PFSK-1 (cell line): ENCODE results near the gene STX5.

Experiments used
- FOXP2 ChIP-seq: optimal IDR thresholded peaks from 2 replicates; pipeline ENCODE3; 2011; ENCODE audit warnings: borderline replicate concordance, control low read depth, inconsistent platforms; ENCODE audit not compliant: insufficient read depth; ENCODE audit errors: extremely low read length, extremely low read depth
- POLR2AphosphoS5 ChIP-seq: IDR thresholded peaks from 2 replicates; pipeline ENCODE4 v1.6.1; 2012; ENCODE audit warnings: low read depth, mild to moderate bottlenecking, control low read depth, low read length, moderate library complexity
- SIN3A ChIP-seq: IDR thresholded peaks from 2 replicates; pipeline ENCODE4 v1.6.1; 2012; ENCODE audit warnings: mild to moderate bottlenecking, low read length, moderate library complexity, borderline replicate concordance; ENCODE audit not compliant: insufficient read depth
- TAF1 ChIP-seq: IDR thresholded peaks from 2 replicates; pipeline ENCODE4 v1.6.1; 2012; ENCODE audit warnings: low read length, control low read depth, borderline replicate concordance; ENCODE audit not compliant: insufficient read depth
- TF ChIP-seq, protein P1 (sequence below), 2 experiments: IDR thresholded peaks; 2 replicates each; pipeline versions ENCODE4 v1.6.1 to v1.8.0; 2011 to 2012; ENCODE audit warnings: low read depth in 2 of 2, low read length in 2 of 2, control low read depth in 1 of 2, inconsistent platforms in 1 of 2, mild to moderate bottlenecking in 1 of 2, moderate library complexity in 1 of 2; ENCODE audit not compliant: insufficient read depth in 1 of 2

STX5 gene

GRCh38 chr11:62771144-62772021 lies 60.5 kb downstream of the STX5 start, which contains the start of gene TAF6L:
TAF6L (plus strand) TSS chr11:62771396; CDS start chr11:62775784, 4,388 bp downstream.
- peak; percentile 66 for TF ChIP-seq FOXP2
- TF ChIP-seq TAF1: peak; percentile 56; the same call in 1 of the 2 replicates
- TF ChIP-seq, protein P1, sequence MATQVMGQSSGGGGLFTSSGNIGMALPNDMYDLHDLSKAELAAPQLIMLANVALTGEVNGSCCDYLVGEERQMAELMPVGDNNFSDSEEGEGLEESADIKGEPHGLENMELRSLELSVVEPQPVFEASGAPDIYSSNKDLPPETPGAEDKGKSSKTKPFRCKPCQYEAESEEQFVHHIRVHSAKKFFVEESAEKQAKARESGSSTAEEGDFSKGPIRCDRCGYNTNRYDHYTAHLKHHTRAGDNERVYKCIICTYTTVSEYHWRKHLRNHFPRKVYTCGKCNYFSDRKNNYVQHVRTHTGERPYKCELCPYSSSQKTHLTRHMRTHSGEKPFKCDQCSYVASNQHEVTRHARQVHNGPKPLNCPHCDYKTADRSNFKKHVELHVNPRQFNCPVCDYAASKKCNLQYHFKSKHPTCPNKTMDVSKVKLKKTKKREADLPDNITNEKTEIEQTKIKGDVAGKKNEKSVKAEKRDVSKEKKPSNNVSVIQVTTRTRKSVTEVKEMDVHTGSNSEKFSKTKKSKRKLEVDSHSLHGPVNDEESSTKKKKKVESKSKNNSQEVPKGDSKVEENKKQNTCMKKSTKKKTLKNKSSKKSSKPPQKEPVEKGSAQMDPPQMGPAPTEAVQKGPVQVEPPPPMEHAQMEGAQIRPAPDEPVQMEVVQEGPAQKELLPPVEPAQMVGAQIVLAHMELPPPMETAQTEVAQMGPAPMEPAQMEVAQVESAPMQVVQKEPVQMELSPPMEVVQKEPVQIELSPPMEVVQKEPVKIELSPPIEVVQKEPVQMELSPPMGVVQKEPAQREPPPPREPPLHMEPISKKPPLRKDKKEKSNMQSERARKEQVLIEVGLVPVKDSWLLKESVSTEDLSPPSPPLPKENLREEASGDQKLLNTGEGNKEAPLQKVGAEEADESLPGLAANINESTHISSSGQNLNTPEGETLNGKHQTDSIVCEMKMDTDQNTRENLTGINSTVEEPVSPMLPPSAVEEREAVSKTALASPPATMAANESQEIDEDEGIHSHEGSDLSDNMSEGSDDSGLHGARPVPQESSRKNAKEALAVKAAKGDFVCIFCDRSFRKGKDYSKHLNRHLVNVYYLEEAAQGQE (IDR thresholded peaks at IDR 0.05; ENCODE audit: insufficient read depth in 1 of 2, low read depth in 2 of 2, low read length in 2 of 2): no peak
- peak; percentile 89 for TF ChIP-seq POLR2AphosphoS5
- TF ChIP-seq SIN3A: 0 out of 2 replicates have a peak, but pooled peaks have one; percentile 76

- TF ChIP-seq SIN3A: no peak
- no peak for TF ChIP-seq FOXP2
- TF ChIP-seq, protein P1 (IDR thresholded peaks at IDR 0.05; ENCODE audit: insufficient read depth in 1 of 2, low read depth in 2 of 2, low read length in 2 of 2): no peak
- no peak for TF ChIP-seq TAF1
- no peak for TF ChIP-seq POLR2AphosphoS5
Observed at GRCh38 chr11:62770778-62771143, 61.1 kb downstream of the STX5 start.

DNA sequence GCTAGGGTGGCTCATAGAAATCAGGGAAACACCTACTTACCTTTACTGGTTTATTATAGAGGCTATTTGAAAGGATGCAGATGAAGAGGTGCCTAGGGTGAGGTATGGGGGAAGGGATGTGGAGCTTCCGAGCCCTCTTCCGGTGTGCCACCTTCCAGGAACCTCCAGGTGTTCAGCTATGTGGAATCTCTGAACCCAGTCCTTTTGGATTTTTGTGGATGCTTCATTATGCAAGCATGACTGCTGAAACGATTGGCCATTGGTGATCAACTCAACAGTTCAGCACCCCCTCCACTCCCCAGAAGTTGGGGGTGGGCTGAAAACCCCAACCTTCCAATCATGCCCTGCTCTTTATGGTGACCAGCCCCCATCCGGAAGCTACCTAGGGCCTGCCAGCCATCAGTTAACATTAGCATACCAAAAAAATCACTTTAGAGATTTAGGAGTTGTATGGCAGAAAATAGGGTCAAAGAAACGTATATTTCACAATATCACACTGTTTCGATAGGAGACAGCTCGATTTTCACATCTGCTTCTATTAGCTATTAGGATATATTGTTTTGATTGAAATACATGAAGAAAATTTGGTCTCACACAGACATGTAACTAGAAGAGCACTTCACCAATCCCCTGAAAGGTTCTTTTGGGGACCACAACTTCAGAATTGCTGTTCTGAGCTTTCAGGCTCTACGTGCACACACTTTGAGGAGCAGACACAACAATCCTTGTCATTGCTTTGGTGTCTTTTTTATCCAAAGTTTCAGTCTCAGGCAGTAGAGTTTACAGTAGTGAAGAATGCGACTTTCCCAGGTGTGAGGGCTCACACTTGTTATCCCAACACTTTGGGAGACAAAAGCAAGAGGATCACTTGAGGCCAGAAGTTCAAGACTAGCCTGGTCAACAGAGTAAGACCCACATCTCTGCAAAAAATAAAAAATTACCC lies 73.7 kb downstream of the STX5 start:
- TF ChIP-seq FOXP2 (no peak), SIN3A (no peak), TAF1 (no peak), POLR2AphosphoS5 (no peak)
- TF ChIP-seq, protein P1 (IDR thresholded peaks at IDR 0.05; ENCODE audit: insufficient read depth in 1 of 2, low read depth in 2 of 2, low read length in 2 of 2): no peak
